ENCODE data around the gene HMSD.
A peak's percentile ranks its signal among the peaks of the same experiment; 100 is the strongest.

HMSD gene

GRCh38 chr18:63949068-63949737, at the start of gene HMSD:
TSS of gene HMSD (plus strand) at chr18:63949301. CDS start at chr18:63953456, 4,155 bp downstream.
- H3K9ac ChIP-seq (ENCODE audit: low read length): no peak within 1 kb of the TSS
- peaks cover 9% of the 10 kb centered on the region for H3K27me3 ChIP-seq (ENCODE audit: control insufficient read depth, insufficient read depth, low read length)
- no peaks in the 10 kb centered on the region for H3K9me3 ChIP-seq (ENCODE audit: control insufficient read depth, low read depth, low read length)
- H3K27ac ChIP-seq (ENCODE audit: low read length): no peak within 1 kb of the TSS
- H3K4me3 ChIP-seq (ENCODE audit: low read length): peak within 1 kb of the TSS; percentile 48
- H3K36me3 ChIP-seq (ENCODE audit: control insufficient read depth, low read depth, low read length): no peaks in the 10 kb centered on the region
- H3K4me1 ChIP-seq (ENCODE audit: control insufficient read depth, low read depth, low read length): no peaks in the 10 kb centered on the region

GRCh38 chr18:63903851-63904570, 45.1 kb upstream of the HMSD start:
- Histone ChIP-seq H3K4me3 (ENCODE audit: low read length) (no peak overlapping the region), H3K27ac (ENCODE audit: low read length) (no peak overlapping the region), H3K9me3 (ENCODE audit: control insufficient read depth, low read depth, low read length) (no peaks in the 10 kb centered on the region), H3K27me3 (ENCODE audit: control insufficient read depth, insufficient read depth, low read length) (no peaks in the 10 kb centered on the region), H3K4me1 (ENCODE audit: control insufficient read depth, low read depth, low read length) (peaks cover 7% of the 10 kb centered on the region), H3K9ac (ENCODE audit: low read length) (no peak overlapping the region), H3K36me3 (ENCODE audit: control insufficient read depth, low read depth, low read length) (no peaks in the 10 kb centered on the region)

GRCh38 chr18:63904694-63905093, 44.4 kb upstream of the HMSD start:
- H3K4me1 ChIP-seq (ENCODE audit: control insufficient read depth, low read depth, low read length): peaks cover 7% of the 10 kb centered on the region
- H3K36me3 ChIP-seq (ENCODE audit: control insufficient read depth, low read depth, low read length): no peaks in the 10 kb centered on the region
- H3K9ac ChIP-seq (ENCODE audit: low read length): no peak overlapping the region
- no peaks in the 10 kb centered on the region for H3K9me3 ChIP-seq (ENCODE audit: control insufficient read depth, low read depth, low read length)
- no peak overlapping the region for H3K27ac ChIP-seq (ENCODE audit: low read length)
- H3K27me3 ChIP-seq (ENCODE audit: control insufficient read depth, insufficient read depth, low read length): no peaks in the 10 kb centered on the region
- H3K4me3 ChIP-seq (ENCODE audit: low read length): no peak overlapping the region

GRCh38 chr18:63905361-63905760, 43.7 kb upstream of the HMSD start:
- Histone ChIP-seq H3K4me3 (ENCODE audit: low read length) (no peak overlapping the region), H3K9ac (ENCODE audit: low read length) (no peak overlapping the region), H3K4me1 (ENCODE audit: control insufficient read depth, low read depth, low read length) (peaks cover 7% of the 10 kb centered on the region), H3K27me3 (ENCODE audit: control insufficient read depth, insufficient read depth, low read length) (no peaks in the 10 kb centered on the region), H3K9me3 (ENCODE audit: control insufficient read depth, low read depth, low read length) (no peaks in the 10 kb centered on the region), H3K27ac (ENCODE audit: low read length) (no peak overlapping the region), H3K36me3 (ENCODE audit: control insufficient read depth, low read depth, low read length) (no peaks in the 10 kb centered on the region)

- no peak overlapping the region for H3K4me3 ChIP-seq (ENCODE audit: low read length)
- no peaks in the 10 kb centered on the region for H3K9me3 ChIP-seq (ENCODE audit: control insufficient read depth, low read depth, low read length)
- no peaks in the 10 kb centered on the region for H3K27me3 ChIP-seq (ENCODE audit: control insufficient read depth, insufficient read depth, low read length)
- no peaks in the 10 kb centered on the region for H3K36me3 ChIP-seq (ENCODE audit: control insufficient read depth, low read depth, low read length)
- H3K4me1 ChIP-seq (ENCODE audit: control insufficient read depth, low read depth, low read length): peaks cover 7% of the 10 kb centered on the region
- no peak overlapping the region for H3K9ac ChIP-seq (ENCODE audit: low read length)
- H3K27ac ChIP-seq (ENCODE audit: low read length): no peak overlapping the region
These were observed 43.0 kb upstream of the HMSD start for GRCh38 chr18:63906056-63906455.

- H3K36me3 ChIP-seq (ENCODE audit: control insufficient read depth, low read depth, low read length): no peaks in the 10 kb centered on the region
- no peak within 1 kb of the TSS for H3K27ac ChIP-seq (ENCODE audit: low read length)
- H3K4me1 ChIP-seq (ENCODE audit: control insufficient read depth, low read depth, low read length): peaks cover 7% of the 10 kb centered on the region
- H3K9me3 ChIP-seq (ENCODE audit: control insufficient read depth, low read depth, low read length): no peaks in the 10 kb centered on the region
- H3K27me3 ChIP-seq (ENCODE audit: control insufficient read depth, insufficient read depth, low read length): no peaks in the 10 kb centered on the region
- H3K4me3 ChIP-seq (ENCODE audit: low read length): no peak within 1 kb of the TSS
- H3K9ac ChIP-seq (ENCODE audit: low read length): no peak within 1 kb of the TSS
These were observed 41.4 kb upstream of the HMSD start, which contains the start of gene SERPINB10 for GRCh38 chr18:63907664-63908063. TSS of gene SERPINB10 (plus strand) at chr18:63907958. CDS start at chr18:63915511, 7,553 bp downstream.

GRCh38 chr18:63908858-63909257, 40.2 kb upstream of the HMSD start:
- Histone ChIP-seq H3K9me3 (ENCODE audit: control insufficient read depth, low read depth, low read length) (no peaks in the 10 kb centered on the region), H3K9ac (ENCODE audit: low read length) (no peak overlapping the region), H3K27me3 (ENCODE audit: control insufficient read depth, insufficient read depth, low read length) (no peaks in the 10 kb centered on the region), H3K36me3 (ENCODE audit: control insufficient read depth, low read depth, low read length) (no peaks in the 10 kb centered on the region), H3K4me1 (ENCODE audit: control insufficient read depth, low read depth, low read length) (peaks cover 7% of the 10 kb centered on the region), H3K4me3 (ENCODE audit: low read length) (no peak overlapping the region), H3K27ac (ENCODE audit: low read length) (no peak overlapping the region)

GRCh38 chr18:63909870-63910269, 39.2 kb upstream of the HMSD start:
- Histone ChIP-seq H3K27me3 (ENCODE audit: control insufficient read depth, insufficient read depth, low read length) (no peaks in the 10 kb centered on the region), H3K9ac (ENCODE audit: low read length) (no peak overlapping the region), H3K36me3 (ENCODE audit: control insufficient read depth, low read depth, low read length) (no peaks in the 10 kb centered on the region), H3K4me3 (ENCODE audit: low read length) (no peak overlapping the region), H3K27ac (ENCODE audit: low read length) (no peak overlapping the region), H3K4me1 (ENCODE audit: control insufficient read depth, low read depth, low read length) (peaks cover 7% of the 10 kb centered on the region), H3K9me3 (ENCODE audit: control insufficient read depth, low read depth, low read length) (no peaks in the 10 kb centered on the region)

- Histone ChIP-seq H3K4me3 (ENCODE audit: low read length) (no peak overlapping the region), H3K36me3 (ENCODE audit: control insufficient read depth, low read depth, low read length) (no peaks in the 10 kb centered on the region), H3K4me1 (ENCODE audit: control insufficient read depth, low read depth, low read length) (no peaks in the 10 kb centered on the region), H3K9me3 (ENCODE audit: control insufficient read depth, low read depth, low read length) (no peaks in the 10 kb centered on the region), H3K9ac (ENCODE audit: low read length) (no peak overlapping the region), H3K27me3 (ENCODE audit: control insufficient read depth, insufficient read depth, low read length) (no peaks in the 10 kb centered on the region), H3K27ac (ENCODE audit: low read length) (no peak overlapping the region)
These were observed 31.3 kb upstream of the HMSD start for GRCh38 chr18:63917817-63918216.

- Histone ChIP-seq H3K27me3 (ENCODE audit: control insufficient read depth, insufficient read depth, low read length) (no peaks in the 10 kb centered on the region), H3K4me1 (ENCODE audit: control insufficient read depth, low read depth, low read length) (peaks cover 3% of the 10 kb centered on the region), H3K9me3 (ENCODE audit: control insufficient read depth, low read depth, low read length) (no peaks in the 10 kb centered on the region), H3K4me3 (ENCODE audit: low read length) (no peak overlapping the region), H3K9ac (ENCODE audit: low read length) (no peak overlapping the region), H3K27ac (ENCODE audit: low read length) (no peak overlapping the region), H3K36me3 (ENCODE audit: control insufficient read depth, low read depth, low read length) (no peaks in the 10 kb centered on the region)
These were observed 27.1 kb upstream of the HMSD start for GRCh38 chr18:63922049-63922448.

GRCh38 chr18:63924551-63924950, 24.6 kb upstream of the HMSD start:
- Histone ChIP-seq H3K4me3 (ENCODE audit: low read length) (no peak overlapping the region), H3K27me3 (ENCODE audit: control insufficient read depth, insufficient read depth, low read length) (no peaks in the 10 kb centered on the region), H3K36me3 (ENCODE audit: control insufficient read depth, low read depth, low read length) (no peaks in the 10 kb centered on the region), H3K9ac (ENCODE audit: low read length) (no peak overlapping the region), H3K4me1 (ENCODE audit: control insufficient read depth, low read depth, low read length) (peaks cover 3% of the 10 kb centered on the region), H3K27ac (ENCODE audit: low read length) (no peak overlapping the region), H3K9me3 (ENCODE audit: control insufficient read depth, low read depth, low read length) (no peaks in the 10 kb centered on the region)

- Histone ChIP-seq H3K27ac (ENCODE audit: low read length) (no peak overlapping the region), H3K36me3 (ENCODE audit: control insufficient read depth, low read depth, low read length) (no peaks in the 10 kb centered on the region), H3K27me3 (ENCODE audit: control insufficient read depth, insufficient read depth, low read length) (no peaks in the 10 kb centered on the region)
These were observed 20.8 kb upstream of the HMSD start for GRCh38 chr18:63928331-63928730.

More at GRCh38 chr18:63928331-63928730, 20.8 kb upstream of the HMSD start:
- Histone ChIP-seq H3K4me3 (ENCODE audit: low read length) (no peak overlapping the region), H3K9me3 (ENCODE audit: control insufficient read depth, low read depth, low read length) (no peaks in the 10 kb centered on the region), H3K9ac (ENCODE audit: low read length) (no peak overlapping the region), H3K4me1 (ENCODE audit: control insufficient read depth, low read depth, low read length) (peaks cover 3% of the 10 kb centered on the region)
